Muscle of arm (tissue), 14 donors: ENCODE results near the gene DTNB. TPM values are rescaled to one million over a fixed set of nuclear protein-coding genes. Genes with fewer than 3 reads are reported as not detected.
A peak's percentile ranks its signal among the peaks of the same experiment; 100 is the strongest.
"Not testable (repeated sequence)": the region's sequence is repeated elsewhere in the genome, so short reads cannot be mapped to it uniquely, and the experiment has no call there.

ENCODE experiments used
- DNase-seq: peaks from one replicate; pipeline ENCODE4 v3.0.0-alpha.2; 2013
- long read RNA-seq, 11 donors: transcript quantifications; one replicate each; lab custom pipeline, GENCODE V29; 2026
- polyA plus RNA-seq, 12 donors: library from polyadenylated mRNA; unstranded; fragments of 120-200 nt; gene quantifications; one replicate each; pipeline ENCODE4 v1.2.1, GENCODE V29; 2013; ENCODE audit not compliant: insufficient read length in 12 of 12

DTNB gene
- 10 to 100 TPM in 2 of 12 donors, 1 to 10 TPM in 9, not detected in 1; 4.2 to 24.7 (median 6.4) TPM for polyA plus RNA-seq
- long read RNA-seq, donor 1: 0 reads
- long read RNA-seq, donor 2: 0 reads
- long read RNA-seq, donor 3: 0 reads
- long read RNA-seq, donor 4: 0 reads
- long read RNA-seq, donor 5: 0 reads
- long read RNA-seq, donor 6: 0 reads
- long read RNA-seq, donor 7: 0 reads
- long read RNA-seq, donor 8: 0 reads
- long read RNA-seq, donor 9, partial matches to known transcripts: 0 of 1 reads
- long read RNA-seq, donor 9, other reads (novel, unspliced or antisense): 0 of 1 reads
- long read RNA-seq, donor 10, partial matches to known transcripts: 0 of 1 reads
- long read RNA-seq, donor 10, other reads (novel, unspliced or antisense): 0 of 1 reads
- long read RNA-seq, donor 11, partial matches to known transcripts: 0 of 1 reads
- long read RNA-seq, donor 11, other reads (novel, unspliced or antisense): 0 of 1 reads

GRCh38 chr2:25673300-25674076 is at the start of gene DTNB:
DTNB (minus strand) TSS chr2:25673577; CDS start chr2:25652660, 20,917 bp downstream.
- DNase-seq: peak; percentile 66

- DNase-seq: no peak
Observed at GRCh38 chr2:25722224-25722623, 48.8 kb upstream of the DTNB start.

- no peak for DNase-seq
Observed at GRCh38 chr2:25720575-25720974, 47.2 kb upstream of the DTNB start.

DNA sequence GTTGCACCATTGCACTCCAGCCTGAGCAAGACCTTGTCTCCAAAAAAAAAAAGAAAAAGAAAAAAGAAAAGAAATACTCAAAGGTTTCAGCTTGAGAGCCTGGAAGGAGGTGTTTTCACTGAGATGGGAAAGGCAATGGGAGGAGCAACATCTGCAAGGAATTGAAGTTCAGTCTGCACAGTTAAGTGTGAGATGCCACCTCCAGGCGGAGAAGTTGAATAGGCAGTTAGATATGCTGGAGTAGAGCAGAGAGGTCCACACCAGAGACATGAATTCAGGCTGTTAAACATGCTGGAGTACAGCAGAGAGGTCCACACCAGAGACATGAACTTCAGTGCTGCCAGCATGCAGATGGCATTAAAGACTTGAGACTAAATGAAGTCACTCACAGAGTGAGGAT is 41.4 kb upstream of the DTNB start:
- no peak for DNase-seq

- no peak for DNase-seq
Observed at GRCh38 chr2:25712455-25712854, 39.1 kb upstream of the DTNB start.

DNA sequence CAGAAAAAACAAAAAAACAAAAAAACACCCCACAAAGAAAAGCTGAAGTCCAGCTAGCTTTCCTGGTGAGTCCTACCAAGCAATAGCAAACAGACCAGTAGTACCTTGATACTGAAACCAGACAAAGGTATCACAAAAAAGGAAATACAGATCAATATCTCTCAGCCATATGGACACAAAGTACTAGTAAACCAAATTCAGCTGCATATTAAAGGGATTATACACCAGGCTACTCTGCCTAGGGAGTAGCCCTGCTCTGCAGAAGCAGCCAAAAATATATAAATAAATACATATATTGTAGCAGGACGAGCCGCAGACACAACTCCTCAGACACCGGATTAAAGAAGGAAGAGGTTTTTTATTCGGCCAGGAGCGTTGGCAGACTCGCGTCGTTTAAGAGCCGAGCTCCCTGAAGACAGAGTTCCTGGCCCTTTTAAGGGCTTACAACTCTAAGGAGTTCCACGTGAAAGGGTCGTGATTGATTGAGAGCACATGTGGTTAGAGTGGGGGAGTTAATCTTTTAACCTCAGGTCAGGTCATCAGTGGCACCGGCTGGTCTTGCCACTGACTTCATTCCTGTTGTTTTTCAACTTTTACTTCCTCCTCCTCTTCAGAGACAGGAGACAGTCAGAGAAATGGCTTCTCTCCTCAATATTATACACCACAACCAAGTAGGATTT is 38.4 kb upstream of the DTNB start:
- DNase-seq: no peak

- DNase-seq: no peak
Observed at GRCh38 chr2:25710750-25711149, 37.4 kb upstream of the DTNB start.

DNA sequence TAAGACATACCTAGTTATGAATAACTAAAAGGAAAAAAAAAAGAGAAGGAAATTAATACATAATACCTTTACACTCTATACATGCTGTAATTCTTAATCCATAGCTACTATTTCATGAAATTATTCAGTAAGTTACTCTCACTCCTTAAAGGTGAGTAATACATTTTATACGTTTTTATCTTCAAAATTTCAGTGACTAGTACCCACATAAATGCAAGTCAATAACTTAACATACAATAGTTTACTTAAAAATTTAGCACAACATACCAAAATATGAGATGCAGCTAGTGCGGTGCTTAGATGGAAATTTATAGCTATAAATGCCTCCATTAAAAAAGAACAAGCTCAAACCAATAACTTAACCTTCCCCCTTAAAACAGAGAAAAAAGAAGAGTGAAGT is 36.0 kb upstream of the DTNB start:
- no peak for DNase-seq

- DNase-seq: no peak
Observed at GRCh38 chr2:25707927-25708590, 34.7 kb upstream of the DTNB start.

- DNase-seq: not testable (repeated sequence)
Observed at GRCh38 chr2:25705575-25705974, 32.2 kb upstream of the DTNB start.

DNA sequence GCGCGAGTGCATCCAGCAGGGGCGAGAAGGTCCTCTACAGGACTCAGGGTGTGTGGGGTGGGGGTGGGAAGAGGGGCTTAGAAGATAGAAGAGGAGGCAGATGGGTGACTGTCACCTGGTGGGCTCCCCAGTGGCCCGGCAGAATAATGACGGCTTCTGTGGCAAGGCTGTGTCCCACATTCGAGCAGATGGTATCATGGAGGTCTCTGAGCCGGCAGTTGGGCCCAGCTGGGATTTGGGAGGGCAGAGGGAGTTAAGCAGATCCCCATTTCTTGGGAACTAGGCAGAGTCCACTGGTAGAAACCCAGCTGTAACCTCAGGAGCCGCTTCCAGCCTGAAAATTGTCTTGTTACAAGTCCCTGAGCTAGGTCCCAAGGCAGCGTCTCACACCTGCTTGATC is 28.4 kb upstream of the DTNB start:
- no peak for DNase-seq

DNA sequence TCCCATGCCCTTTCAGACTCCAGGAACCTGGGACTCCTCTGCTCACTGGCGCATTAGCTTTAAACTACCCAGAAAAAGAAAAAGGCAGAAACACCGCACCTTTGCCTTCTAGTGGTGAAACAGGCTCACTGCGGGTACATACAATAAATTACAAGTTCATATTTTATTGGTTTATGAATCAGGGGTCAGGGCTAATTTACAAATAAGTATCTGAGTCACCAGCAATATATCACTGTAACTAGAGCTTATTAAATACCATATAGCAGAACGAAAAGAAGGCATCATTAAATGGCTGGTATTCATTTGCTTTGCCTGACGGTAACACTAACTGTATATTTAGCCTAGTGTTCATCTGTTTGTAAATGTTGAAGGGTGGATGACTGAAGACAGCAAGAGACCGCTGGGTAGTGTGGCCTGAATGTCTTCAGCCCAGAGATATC is 26.9 kb upstream of the DTNB start:
- DNase-seq: peak; percentile 10

DNA sequence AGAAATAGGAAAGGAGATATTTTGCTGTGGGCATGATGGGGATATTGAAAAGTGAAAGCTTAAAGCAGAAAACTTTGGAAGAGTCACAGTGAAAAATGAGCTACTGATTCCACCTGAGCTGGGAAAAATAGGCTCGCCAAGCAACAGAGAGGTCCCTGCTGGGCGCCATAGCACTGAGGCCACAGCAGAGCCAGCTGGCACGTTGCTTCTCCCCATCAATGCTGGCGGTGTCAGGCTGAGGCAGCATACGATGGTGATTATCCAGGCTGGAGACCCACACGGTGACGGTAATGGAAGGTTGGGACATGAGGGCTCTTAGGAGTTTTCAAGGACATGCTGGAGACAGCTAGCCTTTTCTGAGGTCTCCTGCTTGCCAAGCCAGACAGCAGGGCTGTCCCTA is 25.8 kb upstream of the DTNB start:
- DNase-seq: no peak

DNA sequence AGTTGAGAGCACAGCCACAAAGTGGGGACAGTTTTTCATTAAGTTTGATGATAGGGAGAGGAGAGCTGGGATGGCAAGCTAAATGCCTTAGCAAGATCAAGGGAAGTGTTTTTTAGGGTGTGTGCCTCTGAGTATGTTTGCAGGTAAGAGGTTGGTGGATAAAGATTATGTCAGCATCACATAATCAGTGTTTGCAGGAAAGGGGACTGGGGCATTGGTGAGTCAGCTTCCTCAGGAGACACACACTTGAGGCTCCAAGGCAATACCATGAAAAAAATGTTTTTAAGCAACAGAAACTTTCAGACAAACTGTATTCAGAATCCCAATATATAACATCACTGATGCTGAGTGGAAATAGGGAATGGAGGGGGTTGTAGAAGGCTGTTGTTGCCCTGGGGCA is 25.4 kb upstream of the DTNB start:
- no peak for DNase-seq

DNA sequence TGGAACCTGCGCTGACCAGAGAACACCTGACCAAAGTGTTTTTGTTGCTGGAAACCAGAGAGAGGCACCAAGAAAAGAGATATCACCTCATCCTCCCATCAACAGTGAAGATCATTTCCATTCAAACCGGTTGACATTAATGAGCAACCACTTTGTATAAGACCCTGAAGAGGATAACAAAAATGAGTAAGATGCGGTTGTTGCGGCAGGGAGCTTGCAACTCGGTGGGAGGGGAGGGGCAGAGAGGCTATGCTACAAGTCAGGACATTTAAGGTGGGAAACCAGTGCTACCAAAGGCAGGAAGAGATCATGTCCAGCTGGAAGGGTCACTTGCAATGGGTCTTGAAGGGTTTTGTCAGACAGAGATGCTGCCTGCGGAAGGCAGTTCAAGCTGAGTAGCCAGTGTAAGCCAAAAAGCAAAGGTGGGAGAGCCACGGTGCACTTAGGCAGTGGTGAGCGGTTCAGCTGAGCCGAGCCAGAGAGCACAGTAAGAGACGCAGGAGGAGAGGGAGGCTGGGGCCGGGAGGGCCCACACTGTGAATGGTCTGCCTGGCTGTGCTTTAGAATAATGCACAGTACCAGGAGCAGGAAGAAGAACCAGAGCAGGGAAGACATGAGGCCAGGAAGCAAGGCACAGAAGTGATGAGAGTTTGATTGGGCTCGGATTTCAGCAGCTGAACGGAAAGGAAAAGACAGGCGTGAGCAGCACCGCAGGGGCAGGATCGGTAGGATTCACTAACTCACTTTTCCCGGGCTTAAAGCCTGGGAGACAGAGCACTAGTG is 24.4 kb upstream of the DTNB start:
- peak; percentile 9 for DNase-seq

DNA sequence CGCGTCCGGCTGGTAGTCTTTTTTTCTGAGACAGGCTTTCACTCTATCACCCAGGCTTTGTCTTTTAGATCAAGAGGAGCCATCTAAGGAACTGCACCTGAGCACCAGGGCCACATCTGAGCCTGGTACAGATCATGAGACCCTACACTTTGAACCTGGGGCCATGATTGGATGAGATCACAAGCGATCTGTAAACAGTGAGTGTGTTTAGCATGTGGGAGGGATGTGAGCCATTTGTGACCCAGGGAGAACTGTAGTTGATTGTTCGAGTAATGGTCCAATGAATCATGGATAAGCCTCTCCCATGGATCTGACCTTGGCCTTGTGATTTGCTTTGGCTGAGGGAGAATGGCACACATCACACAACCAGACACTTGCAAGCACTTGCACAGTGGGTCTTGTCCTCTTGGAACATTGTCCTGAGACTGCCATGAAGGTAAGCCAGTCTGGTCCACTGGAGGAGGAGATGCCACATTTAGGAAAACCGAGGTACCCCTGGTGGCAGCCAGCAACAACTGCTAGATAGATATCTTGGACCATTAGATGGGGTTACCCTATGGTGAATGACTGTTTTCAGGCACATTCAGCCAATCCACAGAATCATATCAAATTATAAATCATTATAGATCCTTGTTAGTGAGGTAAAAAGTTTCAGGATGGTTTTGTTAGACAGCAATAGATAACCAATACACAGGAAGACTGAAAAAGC is 19.5 kb upstream of the DTNB start:
- no peak for DNase-seq

GRCh38 chr2:25692143-25692542 is 18.8 kb upstream of the DTNB start:
- DNase-seq: no peak

DNA sequence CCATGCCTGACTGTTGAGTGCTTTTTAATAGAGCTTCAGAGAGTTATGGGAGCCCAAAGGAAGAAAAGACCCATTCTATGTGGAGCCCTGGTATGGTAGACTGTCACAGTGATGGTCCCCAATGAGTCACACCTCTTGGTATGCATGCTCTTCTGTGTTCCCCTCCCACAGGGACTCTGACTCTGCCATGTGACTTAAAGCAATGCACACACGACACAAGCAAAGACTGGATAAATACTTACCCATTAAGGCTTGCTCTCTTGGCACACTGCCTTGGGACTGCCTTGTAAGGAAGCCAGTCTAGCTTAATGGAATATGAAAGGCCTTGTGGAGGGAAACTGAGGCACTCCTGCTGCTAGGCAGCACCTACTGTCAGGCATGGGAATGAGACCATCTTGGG is 16.7 kb upstream of the DTNB start:
- no peak for DNase-seq

GRCh38 chr2:25688236-25688635 is 14.9 kb upstream of the DTNB start:
- no peak for DNase-seq

DNA sequence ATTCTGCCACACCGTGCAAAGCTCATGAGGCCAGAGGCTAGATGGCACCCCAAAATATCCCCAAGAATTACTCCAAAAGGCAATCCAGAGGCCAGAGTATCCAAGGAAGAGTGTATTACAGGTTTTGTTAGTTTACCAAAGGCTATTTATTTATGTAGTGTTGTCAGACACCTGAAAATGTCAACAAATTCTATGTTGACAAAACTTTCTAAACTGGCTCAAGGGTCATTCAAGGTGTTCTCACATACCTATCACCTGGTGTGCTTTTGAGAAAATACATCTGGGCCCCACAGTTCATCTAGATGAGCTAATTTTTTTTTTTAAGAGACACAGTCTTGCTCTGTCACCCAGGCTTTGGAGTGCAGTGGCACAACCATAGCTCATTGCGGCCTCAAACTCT is 12.4 kb upstream of the DTNB start:
- DNase-seq: no peak
